ENCODE data around the gene ANKRD11.
"Not testable (repeated sequence)": the region's sequence is repeated elsewhere in the genome, so short reads cannot be mapped to it uniquely, and the experiment has no call there.

Gene ANKRD11

DNA sequence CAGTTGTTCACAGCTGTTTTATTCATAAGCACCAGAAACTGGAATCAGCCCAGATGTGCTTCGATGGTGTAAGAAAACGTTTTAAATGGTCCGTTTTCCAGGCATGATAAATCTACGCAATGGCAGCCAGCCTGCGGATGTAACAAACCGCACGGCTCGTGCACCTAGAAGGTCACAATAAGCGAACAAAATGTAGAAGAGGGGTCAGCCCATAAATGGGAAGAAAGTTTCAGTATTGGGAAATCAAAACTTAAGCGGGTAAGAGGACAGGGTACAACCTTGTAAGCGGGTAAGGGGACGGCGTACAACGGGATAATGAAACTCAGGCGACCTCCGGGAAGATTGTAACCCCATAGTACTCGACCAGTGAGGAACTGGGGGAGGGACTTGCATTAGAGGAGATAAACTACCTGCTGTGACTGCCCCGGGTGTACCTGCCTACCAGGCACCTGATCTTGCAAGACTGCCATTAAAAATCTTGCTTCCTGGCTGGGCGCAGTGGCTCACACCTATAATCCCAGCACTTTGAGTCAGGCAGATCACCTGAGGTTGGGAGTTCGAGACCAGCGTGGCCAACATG lies 66.6 kb downstream of the ANKRD11 start:
- DNase-seq: no peak

DNA sequence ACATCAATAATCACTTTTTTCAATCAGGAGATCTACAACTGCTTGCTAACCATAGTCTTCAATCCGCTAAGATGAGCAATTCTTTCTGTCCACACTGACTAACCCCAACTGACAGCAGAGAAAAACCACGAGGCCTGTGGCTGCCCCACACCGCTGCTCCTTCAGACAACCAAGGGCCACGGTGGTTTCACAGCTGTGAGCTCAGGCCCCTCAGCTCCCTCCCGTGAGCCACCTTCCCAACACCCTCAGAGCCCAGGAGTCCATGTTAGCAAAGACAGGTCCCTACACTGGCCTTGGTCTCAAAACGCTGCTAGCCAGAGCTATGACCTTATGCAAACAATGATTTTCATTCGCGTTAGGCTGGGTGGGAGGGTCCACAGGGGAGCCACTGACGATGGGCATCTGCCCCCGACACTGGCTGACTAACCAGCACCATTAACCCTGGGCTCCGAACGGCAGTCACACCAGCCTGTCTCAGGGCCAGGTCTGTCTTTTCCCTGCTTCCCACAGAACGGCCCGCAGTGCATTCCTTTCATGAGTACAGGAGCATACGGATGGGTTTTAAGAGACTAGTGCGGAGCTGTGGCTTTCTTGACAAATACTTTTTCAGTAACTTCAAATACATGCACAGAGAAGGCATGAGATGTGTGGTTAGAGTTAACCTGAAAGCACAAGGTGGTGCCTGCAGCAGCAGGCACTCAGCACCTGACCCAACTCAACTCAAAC lies 67.3 kb downstream of the ANKRD11 start:
- peak; percentile 48 for DNase-seq

DNA sequence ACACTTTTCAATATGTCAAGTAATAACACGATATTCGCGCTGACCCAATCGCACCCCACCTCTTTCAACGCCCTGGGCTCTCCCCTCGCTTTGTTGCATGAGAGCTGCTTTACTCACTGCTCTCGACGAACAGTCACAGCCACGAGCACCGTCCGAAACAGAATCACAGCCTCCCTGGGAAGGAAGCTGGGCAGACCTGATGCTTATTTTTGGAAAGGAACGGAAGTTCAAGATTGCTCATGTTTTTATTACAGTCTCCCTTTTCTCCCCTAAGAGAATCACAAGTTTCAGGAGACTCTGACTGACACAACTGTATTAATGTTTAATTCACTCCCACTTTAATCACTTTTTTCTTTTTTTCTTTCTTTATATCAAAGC lies 67.8 kb downstream of the ANKRD11 start:
- no peak for DNase-seq

DNA sequence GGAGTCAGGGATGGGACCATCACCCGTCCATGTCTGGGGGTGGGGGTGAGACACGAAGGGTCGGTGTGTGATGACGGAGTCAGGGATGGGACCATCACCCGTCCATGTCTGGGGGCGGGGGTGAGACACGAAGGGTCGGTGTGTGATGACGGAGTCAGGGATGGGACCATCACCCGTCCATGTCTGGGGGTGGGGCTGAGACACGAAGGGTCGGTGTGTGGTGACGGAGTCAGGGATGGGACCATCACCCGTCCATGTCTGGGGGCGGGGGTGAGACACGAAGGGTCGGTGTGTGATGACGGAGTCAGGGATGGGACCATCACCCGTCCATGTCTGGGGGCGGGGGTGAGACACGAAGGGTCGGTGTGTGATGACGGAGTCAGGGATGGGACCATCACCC lies 69.1 kb downstream of the ANKRD11 start:
- DNase-seq: not testable (repeated sequence)

DNA sequence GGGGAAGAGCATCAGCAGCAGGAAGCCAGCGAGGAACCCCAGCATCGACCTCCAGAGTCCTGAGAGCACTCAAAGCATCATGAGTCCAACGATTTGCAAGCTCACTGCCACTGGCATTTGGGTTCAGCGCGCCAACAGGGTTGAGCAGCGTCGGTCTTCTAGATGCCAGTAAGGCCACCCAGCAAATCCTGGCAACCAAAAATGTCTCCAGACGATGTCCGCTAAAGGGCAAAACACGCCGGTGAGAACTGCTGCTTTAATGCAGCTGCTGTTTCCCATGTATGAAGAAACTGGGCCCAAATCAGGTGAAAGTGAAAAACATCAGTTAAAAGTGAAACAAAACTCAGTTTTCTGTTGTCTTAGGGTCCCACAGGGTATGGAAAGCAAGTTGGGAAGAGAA lies 70.2 kb downstream of the ANKRD11 start:
- DNase-seq: no peak

DNA sequence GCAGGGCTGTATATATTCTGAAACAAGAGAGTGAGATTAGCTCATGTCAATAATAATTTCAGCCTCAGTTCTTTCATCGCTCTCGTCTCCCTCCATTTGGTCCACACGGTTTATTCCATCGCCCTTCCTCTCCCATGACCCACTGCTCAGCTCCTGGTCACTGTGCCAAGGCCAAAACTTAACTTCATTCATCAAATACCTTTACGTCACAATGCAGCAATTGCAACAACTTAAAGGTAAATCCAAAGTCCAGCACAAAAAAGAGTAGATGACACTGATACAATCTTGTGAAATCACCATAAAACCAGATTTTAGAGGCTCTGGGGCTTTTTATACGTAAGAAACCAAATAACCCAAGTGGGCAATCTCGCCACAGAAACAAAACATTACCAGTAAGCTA lies 72.0 kb downstream of the ANKRD11 start:
- DNase-seq: no peak

DNA sequence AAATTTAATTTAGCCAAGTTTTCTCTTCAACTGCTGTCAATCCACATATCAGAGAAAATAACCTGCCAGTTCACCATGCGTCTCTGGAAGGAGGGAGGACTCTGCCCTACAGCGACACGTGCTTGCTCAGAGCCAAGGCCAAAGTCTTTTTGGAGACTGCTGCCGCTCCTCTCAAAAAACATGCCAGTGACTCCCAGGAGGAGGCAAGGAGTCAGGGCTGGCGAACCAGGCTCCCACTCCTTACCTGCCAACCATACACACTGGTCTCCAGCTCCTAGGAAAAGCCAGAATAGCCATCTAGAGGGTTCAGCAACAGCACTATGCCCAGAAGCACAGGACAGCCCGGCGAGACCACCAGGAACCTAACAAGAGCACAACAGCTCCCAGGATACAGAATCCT lies 73.0 kb downstream of the ANKRD11 start:
- DNase-seq: no peak

DNA sequence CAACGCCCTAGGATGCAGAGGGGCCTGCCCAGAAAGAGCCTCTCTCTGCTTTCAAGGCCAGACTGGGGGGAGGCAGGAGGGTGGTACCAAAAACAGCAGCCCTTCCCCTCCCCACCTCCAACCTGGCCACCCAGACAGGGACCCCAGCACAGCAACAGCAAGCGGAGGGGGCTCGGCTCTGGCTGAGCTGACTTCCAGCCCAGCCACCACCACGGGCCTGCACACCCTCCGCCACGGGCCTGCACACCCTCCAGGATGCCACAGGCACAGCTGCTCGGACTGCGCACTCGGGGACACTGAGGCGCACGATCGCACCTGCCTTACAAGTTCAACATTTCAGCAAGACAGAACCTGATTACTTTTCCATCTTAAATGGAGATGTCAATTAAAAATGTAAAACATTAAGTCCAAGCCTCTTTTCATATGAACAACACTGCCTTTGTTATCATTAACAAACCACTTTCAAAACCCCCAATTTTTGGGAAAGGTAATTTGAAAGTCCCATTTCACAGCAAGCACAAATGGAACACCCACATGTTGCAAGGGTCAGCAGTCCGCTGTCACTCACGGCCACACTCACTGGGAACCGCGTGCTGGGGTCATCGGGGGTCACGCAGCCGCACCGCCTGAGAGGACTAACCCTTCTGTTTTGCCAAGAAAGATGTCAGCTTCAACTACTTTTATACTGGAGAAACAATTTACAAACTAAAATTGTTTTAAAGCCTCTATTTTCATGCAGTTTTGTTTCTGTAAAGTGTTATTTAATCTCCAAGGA lies 76.4 kb downstream of the ANKRD11 start:
- DNase-seq: no peak

DNA sequence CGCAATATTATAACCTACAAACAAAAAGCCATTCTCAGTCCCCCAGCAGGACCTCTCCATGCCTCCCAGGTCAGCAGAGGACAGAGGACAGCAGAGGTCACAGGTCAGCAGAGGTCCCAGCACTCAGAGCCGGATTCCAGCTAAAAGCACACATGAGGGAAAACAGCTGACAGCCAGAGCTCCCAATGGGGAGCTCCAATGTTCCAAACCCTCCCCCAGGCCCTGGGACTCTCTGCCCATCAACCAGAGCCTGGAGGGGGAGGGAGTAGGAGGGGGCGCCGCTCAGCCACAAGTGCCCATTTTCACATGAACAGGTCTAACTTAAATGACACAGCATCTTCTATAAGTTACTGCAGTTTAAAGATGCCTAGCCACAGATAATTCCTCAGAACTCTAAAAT lies 77.5 kb downstream of the ANKRD11 start:
- DNase-seq: no peak

DNA sequence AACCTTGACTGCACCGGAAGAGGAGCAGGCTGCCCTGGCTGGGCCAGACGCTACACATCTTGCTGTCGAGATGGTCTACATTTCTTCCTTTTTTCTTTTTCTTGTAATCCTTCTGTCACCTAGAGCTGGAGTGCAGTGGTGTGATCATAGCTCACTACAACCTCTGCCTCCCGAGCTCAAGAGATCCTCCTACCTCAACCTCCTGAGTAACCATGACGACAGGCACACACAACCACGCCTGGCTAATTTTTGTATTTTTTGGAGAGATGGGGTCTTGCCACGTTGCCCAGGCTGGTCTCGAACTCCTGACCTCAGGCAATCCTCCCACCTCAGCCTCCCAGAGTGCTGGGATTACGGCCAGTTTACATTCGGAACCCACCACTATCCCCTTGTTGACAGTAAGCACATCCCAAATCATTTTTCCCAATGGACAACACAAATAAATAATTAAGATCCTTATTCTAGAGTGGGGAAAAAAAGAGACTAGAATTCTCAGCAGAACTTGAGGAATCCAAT lies 79.0 kb downstream of the ANKRD11 start:
- no peak for DNase-seq

DNA sequence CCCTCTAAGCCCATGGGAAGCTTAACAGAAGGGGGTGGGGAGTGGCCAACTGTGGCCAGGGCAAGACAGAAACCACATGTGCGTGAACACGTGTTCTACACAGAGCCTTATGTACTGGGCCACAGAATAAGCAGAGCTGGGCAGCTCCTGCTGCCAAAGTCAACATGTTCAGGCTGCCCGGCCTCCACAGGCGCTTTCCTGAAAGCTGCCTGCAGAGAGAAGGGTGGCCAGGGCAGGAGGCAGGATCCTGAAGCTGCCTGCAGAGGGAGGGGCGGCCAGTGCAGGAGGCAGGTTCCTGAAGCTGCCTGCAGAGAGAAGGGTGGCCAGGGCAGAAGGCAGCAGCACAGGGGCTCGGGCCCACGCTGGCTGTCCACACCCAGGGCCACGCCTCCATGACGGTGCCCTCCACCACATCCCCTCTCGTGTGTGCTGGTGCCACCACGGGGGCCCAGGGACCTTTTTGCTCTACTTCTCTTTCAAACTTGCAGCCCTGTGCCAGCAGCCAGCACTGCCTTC lies 79.5 kb downstream of the ANKRD11 start:
- DNase-seq: no peak

DNA sequence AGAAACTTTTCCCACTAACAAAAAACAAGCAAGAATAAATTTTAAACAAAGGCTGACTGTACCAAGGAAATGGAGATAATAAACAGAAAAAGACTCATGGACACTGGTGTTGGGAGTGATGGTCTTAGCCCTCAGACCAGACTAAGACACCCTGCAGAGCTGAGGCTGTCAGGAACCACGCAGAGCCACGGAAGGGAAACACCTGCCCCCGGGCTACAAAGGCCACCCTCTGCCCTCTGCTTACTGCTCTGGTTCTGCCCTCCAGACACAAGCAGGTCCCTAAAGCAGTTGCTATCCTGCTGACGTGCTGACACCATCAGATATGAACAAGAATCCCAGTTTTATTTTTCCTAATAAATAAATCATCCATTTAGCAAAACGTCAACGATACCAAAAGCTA lies 80.0 kb downstream of the ANKRD11 start:
- DNase-seq: no peak

DNA sequence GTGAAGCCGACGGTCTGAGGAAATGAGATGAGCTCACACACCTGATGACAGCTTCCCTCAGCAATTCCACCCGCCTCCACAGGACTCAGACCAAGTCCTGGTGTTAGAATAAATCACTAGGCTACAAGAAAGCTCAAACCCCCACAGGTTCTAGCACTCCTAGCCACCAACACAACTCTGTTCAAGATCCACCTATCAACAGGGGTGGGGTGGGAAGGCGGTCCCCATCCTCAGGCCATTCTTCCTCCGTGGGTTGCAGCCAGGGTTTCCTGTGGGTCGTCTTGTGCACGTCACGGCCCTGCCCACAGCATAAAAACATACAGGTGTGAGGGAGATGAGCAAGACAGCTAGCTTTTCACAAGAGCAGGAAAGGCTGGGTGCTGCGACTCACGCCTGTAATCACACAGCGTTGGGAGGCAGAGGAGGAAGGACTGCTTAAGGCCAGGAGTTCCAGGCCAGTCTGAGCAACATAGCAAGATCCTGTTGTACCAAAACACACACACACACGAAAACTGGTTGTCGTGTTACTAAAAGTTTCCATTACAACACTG lies 81.1 kb downstream of the ANKRD11 start:
- DNase-seq: peak; percentile 79

DNA sequence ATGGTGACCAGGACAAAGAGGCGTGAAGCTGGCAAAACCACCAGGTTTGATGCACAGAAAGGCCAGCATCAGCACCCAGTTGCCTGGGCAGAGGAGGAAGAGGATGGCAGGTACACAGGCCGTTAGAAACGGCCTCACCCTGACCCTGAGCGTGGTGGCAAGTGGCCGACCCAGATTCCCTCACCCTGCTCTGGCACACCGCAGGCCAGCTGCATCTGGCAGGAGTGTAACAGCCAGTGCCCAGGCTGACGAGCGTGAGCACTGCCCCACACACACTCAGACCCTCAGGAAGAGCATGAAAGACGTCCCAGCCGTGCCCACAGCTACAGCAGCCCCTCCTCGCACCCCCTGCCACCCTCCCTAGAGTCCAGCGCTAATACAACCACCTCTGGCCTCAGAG lies 82.0 kb downstream of the ANKRD11 start:
- no peak for DNase-seq

DNA sequence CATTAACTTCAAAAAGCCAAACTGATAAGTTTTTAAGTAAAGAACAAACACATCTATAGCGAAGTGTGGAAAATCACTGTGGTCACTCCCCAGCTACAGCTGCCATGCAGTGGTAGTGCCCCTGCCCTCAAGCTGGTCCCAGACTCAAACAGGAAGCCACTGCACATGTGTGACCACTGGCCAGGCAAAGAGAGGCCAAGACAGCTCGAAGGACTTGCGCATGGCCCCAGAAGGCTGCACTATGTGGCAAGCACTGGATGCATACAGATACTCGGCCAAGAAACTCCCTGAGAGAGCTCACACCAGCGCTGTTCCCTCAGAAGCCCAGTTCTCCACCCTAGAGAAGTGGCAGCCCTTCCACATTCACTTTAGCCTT lies 82.4 kb downstream of the ANKRD11 start:
- no peak for DNase-seq

DNA sequence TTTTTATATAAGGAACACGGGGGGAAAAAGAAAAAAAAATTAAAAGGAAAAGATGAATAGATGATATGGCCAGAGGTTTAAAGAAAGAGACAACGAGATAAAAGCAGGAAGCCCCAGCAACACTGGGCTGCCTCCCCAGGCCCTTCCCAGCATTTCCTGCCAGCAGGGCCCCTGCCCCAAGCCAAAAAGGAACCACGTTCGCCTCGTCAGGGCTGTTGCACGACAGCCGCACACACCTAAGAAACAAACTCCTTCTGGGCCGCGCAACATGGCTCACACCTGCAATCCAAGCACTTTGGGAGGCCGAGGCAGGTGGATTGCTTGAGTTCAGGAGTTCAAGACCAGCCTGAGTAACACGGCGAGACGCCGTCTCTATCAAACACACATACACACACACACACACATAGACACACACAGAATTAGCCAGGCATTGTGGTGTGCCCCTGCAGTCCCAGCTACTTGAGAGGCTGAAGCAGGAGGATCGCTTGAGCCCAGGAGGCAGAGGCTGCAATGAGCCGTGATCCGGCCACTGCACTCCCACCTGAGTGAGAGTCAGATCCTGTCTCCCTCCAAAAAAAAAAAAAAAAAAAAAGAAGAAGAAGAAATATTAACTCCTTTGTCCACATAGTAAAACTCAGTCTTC lies 83.0 kb downstream of the ANKRD11 start:
- peak; percentile 25 for DNase-seq

DNA sequence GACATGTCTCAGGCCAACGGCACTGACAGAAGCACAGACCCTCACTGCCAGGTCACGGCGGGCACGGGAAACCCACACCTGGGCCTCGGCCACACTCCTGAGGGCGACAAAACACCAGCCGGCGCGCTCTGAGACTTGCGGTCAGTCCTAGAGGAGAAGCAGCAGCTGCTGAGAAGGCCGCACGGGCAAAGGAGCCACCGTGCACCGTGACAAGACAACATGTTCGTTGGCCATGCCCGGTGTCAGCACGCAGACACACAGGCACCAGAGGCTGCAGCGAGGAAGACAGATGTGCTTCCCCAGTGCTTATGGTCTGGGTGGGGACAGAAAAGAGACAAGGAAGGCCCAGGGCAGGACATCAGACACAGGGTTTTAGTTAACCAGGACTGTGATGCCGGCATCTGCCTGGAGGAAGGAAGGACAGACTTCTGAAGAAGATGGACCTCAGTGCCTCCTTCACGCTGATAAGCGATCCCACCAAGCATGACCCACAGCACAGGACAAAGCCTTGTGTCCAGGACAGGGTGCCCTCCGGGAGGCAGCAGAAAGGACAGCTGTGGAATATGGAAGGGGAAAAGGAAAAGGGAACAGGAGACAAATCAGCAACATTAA lies 84.0 kb downstream of the ANKRD11 start:
- DNase-seq: no peak

DNA sequence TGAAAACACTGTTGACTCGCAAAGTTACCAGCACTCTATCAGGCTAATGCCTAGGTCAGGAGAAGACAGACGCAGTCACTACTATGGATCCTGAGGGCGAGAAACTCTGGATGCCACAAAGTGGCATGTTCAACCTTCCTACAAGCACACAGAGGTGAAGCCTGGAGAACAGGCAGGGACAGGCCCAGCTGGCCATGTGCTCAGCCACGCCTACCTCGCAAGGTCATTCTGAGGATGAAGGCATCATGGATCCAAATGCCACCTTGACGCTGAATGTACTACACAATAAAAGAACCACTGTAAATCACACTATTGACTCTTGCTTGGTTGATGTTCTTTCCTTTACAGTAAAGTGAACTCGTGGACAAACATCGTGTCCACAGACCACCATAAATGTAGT lies 85.8 kb downstream of the ANKRD11 start:
- no peak for DNase-seq

DNA sequence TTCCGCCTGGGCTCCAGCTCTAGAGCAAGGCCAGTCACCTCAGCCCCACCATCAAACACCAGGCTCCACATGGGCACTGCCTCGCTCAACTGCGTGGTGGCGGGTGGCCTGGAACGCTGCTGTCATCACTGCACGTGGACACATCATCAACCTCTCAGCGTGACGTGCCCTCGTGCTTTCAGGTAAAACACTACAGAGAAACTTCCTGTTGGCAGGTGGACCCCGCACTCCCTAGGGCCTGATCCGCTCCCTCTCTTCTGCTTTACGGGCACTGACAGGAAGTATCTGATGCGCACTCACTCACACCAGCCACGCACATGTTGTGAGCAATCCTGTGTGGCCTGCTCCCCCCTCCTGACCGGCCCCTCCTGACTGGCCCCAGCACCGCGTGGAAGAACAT lies 87.4 kb downstream of the ANKRD11 start:
- peak; percentile 21 for DNase-seq

DNA sequence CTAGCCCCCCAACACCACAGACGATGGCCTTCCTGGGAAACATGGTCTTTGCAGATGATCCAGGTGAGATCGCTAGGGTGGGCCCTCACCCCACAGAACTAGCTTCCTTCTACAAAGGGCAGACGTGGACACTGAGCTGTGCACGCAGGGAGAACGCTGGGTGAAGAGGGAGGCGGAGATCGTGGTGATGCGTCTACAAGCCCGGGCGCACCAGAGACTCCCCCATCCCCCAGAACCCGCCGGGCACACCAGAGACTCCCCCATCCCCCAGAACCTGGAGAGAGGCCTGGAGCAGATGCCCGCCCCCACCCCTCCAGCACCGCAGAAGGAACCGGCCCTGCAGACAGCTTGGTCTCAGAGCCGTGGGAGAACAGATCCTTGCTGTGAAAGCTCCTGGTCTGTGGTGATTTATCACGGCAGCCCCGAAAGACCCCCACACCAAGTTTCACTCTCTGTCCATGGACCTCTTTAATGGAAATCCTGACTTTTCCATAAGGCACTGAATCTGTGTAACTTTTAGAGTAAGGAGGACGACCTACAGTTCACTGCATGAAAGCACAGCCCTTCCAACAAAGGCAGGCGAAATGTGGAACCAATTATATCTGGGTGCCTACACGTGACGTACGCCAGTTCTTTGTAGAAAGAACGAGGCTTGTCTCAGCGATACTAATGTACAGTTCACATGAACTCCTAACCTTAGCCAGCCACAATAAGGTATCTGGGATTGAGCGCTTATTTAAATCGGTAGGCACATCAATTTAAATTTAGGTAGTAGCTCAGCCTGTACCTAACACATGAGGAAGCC lies 88.5 kb downstream of the ANKRD11 start:
- no peak for DNase-seq

DNA sequence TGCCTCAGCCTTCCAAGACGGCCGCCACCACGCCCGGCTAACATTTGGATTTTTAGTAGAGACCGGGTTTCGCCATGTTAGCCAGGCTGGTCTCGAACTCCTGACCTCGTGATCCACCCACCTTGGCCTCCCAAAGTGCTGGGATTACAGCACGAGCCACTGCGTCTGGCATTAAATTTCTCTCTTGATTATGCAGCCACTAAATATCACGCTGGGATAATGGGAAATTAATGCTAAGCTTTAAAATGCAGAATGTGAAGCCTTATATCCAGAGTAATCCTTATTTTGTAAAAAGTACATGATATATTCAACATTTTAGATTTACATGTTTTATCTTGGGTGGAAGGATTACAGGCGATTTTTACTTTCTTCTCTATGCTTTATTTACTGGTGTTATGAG lies 89.2 kb downstream of the ANKRD11 start:
- no peak for DNase-seq

DNA sequence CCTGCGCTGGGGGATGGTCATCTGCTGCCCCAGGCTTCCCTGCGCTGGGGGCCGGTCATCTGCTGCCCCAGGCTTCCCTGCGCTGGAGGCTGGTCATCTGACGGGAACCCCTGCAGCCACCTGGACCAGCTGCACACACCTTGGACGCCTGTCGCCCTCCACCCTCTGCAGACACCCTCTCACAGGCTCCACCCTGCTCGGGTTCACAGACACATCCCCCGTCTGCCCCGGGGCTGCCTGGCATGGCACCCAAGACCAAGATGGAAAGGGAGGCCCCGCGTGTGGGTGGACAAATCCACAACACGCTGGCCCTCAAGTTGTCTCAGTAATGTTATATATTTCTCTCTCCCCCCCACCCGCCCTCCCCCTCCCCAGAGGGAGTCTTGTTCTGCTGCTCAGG lies 89.6 kb downstream of the ANKRD11 start:
- no peak for DNase-seq
